CD14-positive monocyte (primary cell): ENCODE results near the gene BBS2. TPM values are rescaled to one million over a fixed set of nuclear protein-coding genes. Genes with fewer than 3 reads are reported as not detected.

ENCODE experiments used
- DNase-seq, 3 donors: peaks; one replicate each; pipeline ENCODE4 v3.0.0-alpha.2; 2011 to 2022
- H2AFZ ChIP-seq: 2 replicates; pipeline ENCODE4 v1.6.0; 2012; ENCODE audit warnings: mild to moderate bottlenecking, low read depth, low read length, inconsistent platforms; ENCODE audit not compliant: insufficient read depth, poor library complexity, severe bottlenecking
- H3K27ac ChIP-seq, 2 donors: 1 replicate in 1 of 2; 2 replicates in 1 of 2; pipeline ENCODE4 v1.5.1; 2012 to 2013; ENCODE audit warnings: low read length in 2 of 2, control low read depth in 1 of 2, inconsistent platforms in 1 of 2, low read depth in 1 of 2, mild to moderate bottlenecking in 1 of 2
- H3K27me3 ChIP-seq, 2 donors: one replicate each; pipeline versions ENCODE4 v1.6.0 to v1.6.1; 2011 to 2013; ENCODE audit warnings: low read length in 2 of 2; ENCODE audit not compliant: control insufficient read depth in 2 of 2, insufficient read depth in 2 of 2
- H3K36me3 ChIP-seq, 2 donors: replicated peaks in 1 of 2; 1 replicate in 1 of 2; 2 replicates in 1 of 2; pipeline versions ENCODE4 v1.5.1 to v1.6.1; 2012 to 2013; ENCODE audit warnings: low read length in 2 of 2, control low read depth in 1 of 2, inconsistent platforms in 1 of 2, mild to moderate bottlenecking in 1 of 2; ENCODE audit not compliant: insufficient read depth in 2 of 2, control insufficient read depth in 1 of 2
- H3K4me1 ChIP-seq, 2 donors: 1 replicate in 1 of 2; 2 replicates in 1 of 2; pipeline versions ENCODE4 v1.5.1 to v1.6.1; 2012 to 2013; ENCODE audit warnings: low read length in 2 of 2, control low read depth in 1 of 2, inconsistent platforms in 1 of 2, mild to moderate bottlenecking in 1 of 2, moderate library complexity in 1 of 2; ENCODE audit not compliant: insufficient read depth in 2 of 2, control insufficient read depth in 1 of 2
- H3K4me2 ChIP-seq: replicated peaks from 2 replicates; pipeline ENCODE3; 2012; ENCODE audit warnings: low read length, moderate library complexity, mild to moderate bottlenecking; ENCODE audit not compliant: poor library complexity, severe bottlenecking; ENCODE audit errors: extremely low read depth
- H3K4me3 ChIP-seq, 3 experiments: fragments of 200-600 bp in 1 of 3; sonication (generic) in 1 of 3; replicated peaks in 1 of 3; 1 replicate in 2 of 3; 2 replicates in 1 of 3; pipeline ENCODE4 v1.5.1; 2011 to 2013; ENCODE audit warnings: low read length in 3 of 3, mild to moderate bottlenecking in 3 of 3, control low read depth in 2 of 3, low read depth in 2 of 3, inconsistent platforms in 1 of 3, moderate library complexity in 1 of 3
- H3K79me2 ChIP-seq: 2 replicates; pipeline ENCODE4 v1.6.0; 2012; ENCODE audit warnings: mild to moderate bottlenecking, control low read depth, inconsistent platforms, low read length, moderate library complexity; ENCODE audit not compliant: insufficient read depth
- H3K9ac ChIP-seq: 2 replicates; pipeline ENCODE4 v1.6.0; 2017; ENCODE audit warnings: low read length, mild to moderate bottlenecking; ENCODE audit not compliant: insufficient read depth, poor library complexity, severe bottlenecking
- H3K9me3 ChIP-seq, 2 donors: replicated peaks in 1 of 2; 1 replicate in 1 of 2; 2 replicates in 1 of 2; pipeline versions ENCODE4 v1.5.1 to v1.6.1; 2012 to 2013; ENCODE audit warnings: low read length in 2 of 2, control low read depth in 1 of 2; ENCODE audit not compliant: control insufficient read depth in 1 of 2, insufficient read depth in 1 of 2
- H4K20me1 ChIP-seq: 2 replicates; pipeline ENCODE4 v1.6.0; 2012; ENCODE audit warnings: mild to moderate bottlenecking, low read length, control low read depth, moderate library complexity; ENCODE audit not compliant: insufficient read depth
- H3K27ac Mint-ChIP-seq, 7 donors: one replicate each; pipeline ENCODE4 v1.8.0; 2020; ENCODE audit warnings: mild to moderate bottlenecking in 7 of 7, mixed read lengths in 7 of 7, moderate library complexity in 6 of 7, inconsistent platforms in 2 of 7
- H3K27me3 Mint-ChIP-seq, 3 donors: one replicate each; pipeline ENCODE4 v1.8.0; 2021 to 2022; ENCODE audit warnings: low read depth in 3 of 3, mild to moderate bottlenecking in 3 of 3, mixed read lengths in 3 of 3, moderate library complexity in 3 of 3, inconsistent platforms in 1 of 3
- H3K36me3 Mint-ChIP-seq, 2 donors: one replicate each; pipeline ENCODE4 v1.8.0; 2020; ENCODE audit warnings: mixed read lengths in 2 of 2, inconsistent platforms in 1 of 2, mild to moderate bottlenecking in 1 of 2
- H3K4me1 Mint-ChIP-seq: one replicate; pipeline ENCODE4 v1.8.0; 2020; ENCODE audit warnings: mild to moderate bottlenecking, mixed read lengths
- H3K4me3 Mint-ChIP-seq, 2 donors: one replicate each; pipeline ENCODE4 v1.8.0; 2020; ENCODE audit warnings: mild to moderate bottlenecking in 2 of 2, mixed read lengths in 2 of 2, moderate library complexity in 1 of 2
- H3K9me3 Mint-ChIP-seq, 7 donors: one replicate each; pipeline ENCODE4 v1.8.0; 2020 to 2022; ENCODE audit warnings: mixed read lengths in 7 of 7, mild to moderate bottlenecking in 6 of 7, moderate library complexity in 6 of 7, inconsistent platforms in 2 of 7
- CTCF ChIP-seq: fragments of 200-600 bp; IDR thresholded peaks from one replicate; pipeline ENCODE4 v1.8.0; 2022; ENCODE audit warnings: antibody characterized with exemption, mild to moderate bottlenecking
- WGBS: methylation state at CpG from one replicate; pipeline ENCODE4 v1.1.5; 2013; ENCODE audit warnings: missing lambda C conversion rate; ENCODE audit not compliant: insufficient coverage; 5-methylcytosine and 5-hydroxymethylcytosine counted together
- intact Hi-C, 2 donors: fragments of 100-400 bp; cut with micrococcal nuclease; formaldehyde crosslinking; loops; one replicate each; pipeline versions ENCODE4 v1.15.0 to v1.15.1; 2023
- polyA plus RNA-seq, 3 donors: library from polyadenylated mRNA; depleted of rRNA in 1 of 3; unstranded in 2 of 3; stranded (reverse) in 1 of 3; fragments of 300-500 nt in 2 of 3; fragments of >200 nt in 1 of 3; fragmentation: Illumina TruSeq in 2 of 3; gene quantifications; 1 replicate in 2 of 3; 2 replicates in 1 of 3; pipeline ENCODE4 v1.2.3, GENCODE V29; 2012 to 2021

Gene BBS2
- polyA plus RNA-seq, 3 donors: 16.6 to 35.5 (median 18.8) TPM

- Histone ChIP-seq H3K79me2 (no peaks in the 10 kb centered on the region), H3K9me3 (no peaks in the 10 kb centered on the region), H3K27me3 (no peaks in the 10 kb centered on the region), H3K4me3 (no peak overlapping the region), H3K9ac (no peak overlapping the region), H3K4me1 (peaks cover 0 to 2% of the 10 kb centered on the region in 2 donors), H2AFZ (no peak overlapping the region), H3K4me2 (no peak overlapping the region), H4K20me1 (no peaks in the 10 kb centered on the region), H3K27ac (no peak overlapping the region), H3K36me3 (no peaks in the 10 kb centered on the region)
- Mint-ChIP-seq H3K27ac (peak overlapping the region in 1 of 7 donors; percentile 5), H3K27me3 (peaks cover 4 to 10% (median 6%) of the 10 kb centered on the region in 3 donors), H3K4me1 (peaks cover 8% of the 10 kb centered on the region), H3K4me3 (no peak overlapping the region), H3K36me3 (no peaks in the 10 kb centered on the region), H3K9me3 (peaks cover 0 to 2% (median 0%) of the 10 kb centered on the region in 7 donors)
- DNase-seq: no peak
- TF ChIP-seq CTCF: no peak
- intact Hi-C loops: no loop called here
These were observed 29.3 kb upstream of the BBS2 start for GRCh38 chr16:56549161-56549560.

GRCh38 chr16:56547949-56548567 lies 28.2 kb upstream of the BBS2 start:
- no peak for DNase-seq
- no peaks in the 10 kb centered on the region for H4K20me1 ChIP-seq
- Mint-ChIP-seq H3K4me1 (peaks cover 8% of the 10 kb centered on the region), H3K27ac (peak overlapping the region in 1 of 7 donors; percentile 1), H3K9me3 (no peaks in the 10 kb centered on the region), H3K36me3 (no peaks in the 10 kb centered on the region), H3K4me3 (no peak overlapping the region), H3K27me3 (peaks cover 5 to 14% (median 6%) of the 10 kb centered on the region in 3 donors)
- intact Hi-C loops: no loop called here
- no peaks in the 10 kb centered on the region for H3K9me3 ChIP-seq
- H3K27ac ChIP-seq: no peak overlapping the region
- H3K4me1 ChIP-seq: peaks cover 0 to 2% of the 10 kb centered on the region in 2 donors
- no peak overlapping the region for H3K4me3 ChIP-seq
- H3K79me2 ChIP-seq: no peaks in the 10 kb centered on the region
- WGBS: 20% methylated on average over 2 of the region's 4 CpGs
- no peak overlapping the region for H3K9ac ChIP-seq
- no peak overlapping the region for H2AFZ ChIP-seq
- no peak overlapping the region for H3K4me2 ChIP-seq
- H3K27me3 ChIP-seq: no peaks in the 10 kb centered on the region
- no peak for TF ChIP-seq CTCF
- no peaks in the 10 kb centered on the region for H3K36me3 ChIP-seq
